HEK293 (cell line): ENCODE measurements around the gene HOXC10.

Experiments used
- EGR2 ChIP-seq: fragments of 450-650 bp; formaldehyde crosslinking; IDR thresholded peaks from 2 replicates; pipeline ENCODE4 v1.5.1; 2016; ENCODE audit warnings: low read depth, missing biosample characterization, missing genetic modification characterization
- FEZF1 ChIP-seq: fragments of 450-650 bp; formaldehyde crosslinking; IDR thresholded peaks from 2 replicates; pipeline ENCODE4 v1.5.1; 2016; ENCODE audit warnings: missing biosample characterization, missing genetic modification characterization
- GFI1B ChIP-seq: fragments of 450-650 bp; formaldehyde crosslinking; IDR thresholded peaks from 2 replicates; pipeline ENCODE4 v1.5.1; 2016; ENCODE audit warnings: missing biosample characterization, missing genetic modification characterization
- HOXA7 ChIP-seq: sonication (generic); formaldehyde crosslinking; IDR thresholded peaks from 2 replicates; pipeline ENCODE4 v1.8.1; 2022; ENCODE audit warnings: missing genetic modification reagents, borderline replicate concordance
- HOXC10 ChIP-seq: sonication (generic); formaldehyde crosslinking; IDR thresholded peaks from 2 replicates; pipeline ENCODE4 v1.8.1; 2023; ENCODE audit warnings: mild to moderate bottlenecking, missing genetic modification reagents
- HOXD13 ChIP-seq: sonication (generic); formaldehyde crosslinking; IDR thresholded peaks from 2 replicates; pipeline ENCODE4 v1.8.0; 2022; ENCODE audit warnings: missing genetic modification reagents, borderline replicate concordance
- KLF16 ChIP-seq: fragments of 450-650 bp; formaldehyde crosslinking; IDR thresholded peaks from 2 replicates; pipeline ENCODE4 v1.5.1; 2017; ENCODE audit warnings: missing biosample characterization, missing genetic modification characterization
- KLF9 ChIP-seq: fragments of 450-650 bp; formaldehyde crosslinking; IDR thresholded peaks from 2 replicates; pipeline ENCODE4 v1.5.1; 2016; ENCODE audit warnings: missing biosample characterization, missing genetic modification characterization, low read depth
- SCRT2 ChIP-seq: fragments of 450-650 bp; formaldehyde crosslinking; IDR thresholded peaks from 2 replicates; pipeline ENCODE4 v1.5.1; 2016; ENCODE audit warnings: missing biosample characterization, missing genetic modification characterization
- SP2 ChIP-seq: fragments of 450-650 bp; formaldehyde crosslinking; IDR thresholded peaks from 2 replicates; pipeline ENCODE4 v1.5.1; 2016; ENCODE audit warnings: missing biosample characterization, missing genetic modification characterization
- SP3 ChIP-seq: fragments of 450-650 bp; formaldehyde crosslinking; IDR thresholded peaks from 2 replicates; pipeline ENCODE4 v1.5.1; 2016; ENCODE audit warnings: missing biosample characterization, missing genetic modification characterization
- YY1 ChIP-seq: fragments of 450-650 bp; formaldehyde crosslinking; IDR thresholded peaks from 2 replicates; pipeline ENCODE4 v1.5.1; 2018; ENCODE audit warnings: missing biosample characterization, missing genetic modification characterization
- ZBTB10 ChIP-seq: fragments of 450-650 bp; formaldehyde crosslinking; IDR thresholded peaks from 2 replicates; pipeline ENCODE4 v1.5.1; 2016; ENCODE audit warnings: missing biosample characterization, missing genetic modification characterization
- ZBTB6 ChIP-seq: fragments of 450-650 bp; formaldehyde crosslinking; IDR thresholded peaks from 2 replicates; pipeline ENCODE4 v1.5.1; 2017; ENCODE audit warnings: missing biosample characterization, missing genetic modification characterization
- ZIC2 ChIP-seq: fragments of 450-650 bp; formaldehyde crosslinking; IDR thresholded peaks from 2 replicates; pipeline ENCODE4 v1.5.1; 2016; ENCODE audit warnings: missing biosample characterization, missing genetic modification characterization
- ZNF211 ChIP-seq: fragments of 450-650 bp; formaldehyde crosslinking; IDR thresholded peaks from 2 replicates; pipeline ENCODE4 v1.5.1; 2016; ENCODE audit warnings: low read depth, missing biosample characterization, missing genetic modification characterization
- ZNF266 ChIP-seq: fragments of 450-650 bp; formaldehyde crosslinking; IDR thresholded peaks from 2 replicates; pipeline ENCODE4 v1.5.1; 2016; ENCODE audit warnings: missing biosample characterization, missing genetic modification characterization, low read depth
- ZNF302 ChIP-seq: fragments of 450-650 bp; formaldehyde crosslinking; IDR thresholded peaks from 2 replicates; pipeline ENCODE4 v1.5.1; 2016; ENCODE audit warnings: missing biosample characterization, missing genetic modification characterization, low read depth
- ZNF335 ChIP-seq: fragments of 450-650 bp; formaldehyde crosslinking; conservative IDR thresholded peaks from 2 replicates; pipeline ENCODE4 v1.5.1; 2016; ENCODE audit warnings: missing biosample characterization, missing genetic modification characterization
- ZNF501 ChIP-seq: fragments of 450-650 bp; formaldehyde crosslinking; IDR thresholded peaks from 2 replicates; pipeline ENCODE4 v1.5.1; 2016; ENCODE audit warnings: missing biosample characterization, missing genetic modification characterization
- ZNF513 ChIP-seq: fragments of 450-650 bp; IDR thresholded peaks from 2 replicates; pipeline ENCODE4 v1.5.1; 2018; ENCODE audit warnings: missing biosample characterization, missing genetic modification characterization
- ZNF549 ChIP-seq: fragments of 450-650 bp; IDR thresholded peaks from 2 replicates; pipeline ENCODE4 v1.5.1; 2018; ENCODE audit warnings: missing biosample characterization, missing genetic modification characterization, mild to moderate bottlenecking, inconsistent platforms, moderate library complexity
- ZNF596 ChIP-seq: fragments of 450-650 bp; IDR thresholded peaks from 2 replicates; pipeline ENCODE4 v1.5.0; 2018; ENCODE audit warnings: missing biosample characterization, mild to moderate bottlenecking, missing genetic modification characterization, moderate library complexity
- ZNF623 ChIP-seq: fragments of 450-650 bp; formaldehyde crosslinking; IDR thresholded peaks from 2 replicates; pipeline ENCODE4 v1.5.1; 2016; ENCODE audit warnings: missing biosample characterization, missing genetic modification characterization
- ZNF707 ChIP-seq: fragments of 450-650 bp; formaldehyde crosslinking; IDR thresholded peaks from 2 replicates; pipeline ENCODE4 v1.5.1; 2016; ENCODE audit warnings: missing biosample characterization, missing genetic modification characterization
- ZSCAN30 ChIP-seq: fragments of 450-650 bp; IDR thresholded peaks from 2 replicates; pipeline ENCODE4 v1.5.1; 2018; ENCODE audit warnings: missing biosample characterization, mild to moderate bottlenecking, missing genetic modification characterization, moderate library complexity
- ZXDB ChIP-seq: fragments of 450-650 bp; formaldehyde crosslinking; IDR thresholded peaks from 2 replicates; pipeline ENCODE4 v1.5.1; 2016; ENCODE audit warnings: missing biosample characterization, missing genetic modification characterization
- TF ChIP-seq, protein P1 (sequence below): fragments of 450-650 bp; formaldehyde crosslinking; IDR thresholded peaks from 2 replicates; pipeline ENCODE4 v1.5.1; 2016; ENCODE audit warnings: missing biosample characterization, missing genetic modification characterization
- TF ChIP-seq, protein P2 (sequence below): fragments of 450-650 bp; IDR thresholded peaks from 2 replicates; pipeline ENCODE4 v1.5.1; 2018; ENCODE audit warnings: missing biosample characterization, mild to moderate bottlenecking, missing genetic modification characterization
- TF ChIP-seq, protein P3 (sequence below): fragments of 450-650 bp; formaldehyde crosslinking; IDR thresholded peaks from 2 replicates; pipeline ENCODE4 v1.5.1; 2016; ENCODE audit warnings: missing biosample characterization, missing genetic modification characterization

Gene HOXC10

GRCh38 chr12:54037360-54038283 lies 52.7 kb downstream of the HOXC10 start (continued):
- TF ChIP-seq, protein P1, sequence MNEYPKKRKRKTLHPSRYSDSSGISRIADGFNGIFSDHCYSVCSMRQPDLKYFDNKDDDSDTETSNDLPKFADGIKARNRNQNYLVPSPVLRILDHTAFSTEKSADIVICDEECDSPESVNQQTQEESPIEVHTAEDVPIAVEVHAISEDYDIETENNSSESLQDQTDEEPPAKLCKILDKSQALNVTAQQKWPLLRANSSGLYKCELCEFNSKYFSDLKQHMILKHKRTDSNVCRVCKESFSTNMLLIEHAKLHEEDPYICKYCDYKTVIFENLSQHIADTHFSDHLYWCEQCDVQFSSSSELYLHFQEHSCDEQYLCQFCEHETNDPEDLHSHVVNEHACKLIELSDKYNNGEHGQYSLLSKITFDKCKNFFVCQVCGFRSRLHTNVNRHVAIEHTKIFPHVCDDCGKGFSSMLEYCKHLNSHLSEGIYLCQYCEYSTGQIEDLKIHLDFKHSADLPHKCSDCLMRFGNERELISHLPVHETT (tag by site-specific recombination), result peak; percentile 19; the same call in 1 of the 2 replicates
- TF ChIP-seq KLF9 (no peak; the same call in 1 of the 2 replicates), ZNF211 (no peak), ZBTB10 (tag by site-specific recombination) (no peak; the same call in 1 of the 2 replicates), ZNF707 (tag by site-specific recombination) (no peak), FEZF1 (tag by site-specific recombination) (peak; percentile 96), SP2 (tag by site-specific recombination) (peak; percentile 25; the same call in 1 of the 2 replicates), HOXC10 (CRISPR knock-in tag) (no peak), YY1 (tag by site-specific recombination) (0 out of 2 replicates have a peak, but pooled peaks have one; percentile 35), SP3 (tag by site-specific recombination) (no peak; the same call in 1 of the 2 replicates), ZNF302 (tag by site-specific recombination) (no peak), ZNF549 (tag by site-specific recombination) (no peak), ZIC2 (no peak; the same call in 1 of the 2 replicates), HOXA7 (no peak), ZBTB6 (tag by site-specific recombination) (peak; percentile 9; the same call in 1 of the 2 replicates), GFI1B (tag by site-specific recombination) (peak; percentile 55; the same call in 1 of the 2 replicates), KLF16 (tag by site-specific recombination) (0 out of 2 replicates have a peak, but pooled peaks have one; percentile 49), ZNF501 (tag by site-specific recombination) (peak; percentile 61; the same call in 1 of the 2 replicates), SCRT2 (peak; percentile 31; the same call in 1 of the 2 replicates), ZNF266 (tag by site-specific recombination) (no peak), HOXD13 (CRISPR knock-in tag) (0 out of 2 replicates have a peak, but pooled peaks have one; percentile 40), EGR2 (tag by site-specific recombination) (peak; percentile 85), ZSCAN30 (peak; percentile 87), ZNF623 (tag by site-specific recombination) (no peak), ZNF596 (tag by site-specific recombination) (peak; percentile 73), ZNF513 (tag by site-specific recombination) (no peak), ZXDB (tag by site-specific recombination) (peak; percentile 94), ZNF335 (no peak)
- TF ChIP-seq, protein P2, sequence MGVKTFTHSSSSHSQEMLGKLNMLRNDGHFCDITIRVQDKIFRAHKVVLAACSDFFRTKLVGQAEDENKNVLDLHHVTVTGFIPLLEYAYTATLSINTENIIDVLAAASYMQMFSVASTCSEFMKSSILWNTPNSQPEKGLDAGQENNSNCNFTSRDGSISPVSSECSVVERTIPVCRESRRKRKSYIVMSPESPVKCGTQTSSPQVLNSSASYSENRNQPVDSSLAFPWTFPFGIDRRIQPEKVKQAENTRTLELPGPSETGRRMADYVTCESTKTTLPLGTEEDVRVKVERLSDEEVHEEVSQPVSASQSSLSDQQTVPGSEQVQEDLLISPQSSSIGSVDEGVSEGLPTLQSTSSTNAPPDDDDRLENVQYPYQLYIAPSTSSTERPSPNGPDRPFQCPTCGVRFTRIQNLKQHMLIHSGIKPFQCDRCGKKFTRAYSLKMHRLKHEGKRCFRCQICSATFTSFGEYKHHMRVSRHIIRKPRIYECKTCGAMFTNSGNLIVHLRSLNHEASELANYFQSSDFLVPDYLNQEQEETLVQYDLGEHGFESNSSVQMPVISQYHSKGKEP, result peak; percentile 71; the same call in 1 of the 2 replicates
- TF ChIP-seq, protein P3, sequence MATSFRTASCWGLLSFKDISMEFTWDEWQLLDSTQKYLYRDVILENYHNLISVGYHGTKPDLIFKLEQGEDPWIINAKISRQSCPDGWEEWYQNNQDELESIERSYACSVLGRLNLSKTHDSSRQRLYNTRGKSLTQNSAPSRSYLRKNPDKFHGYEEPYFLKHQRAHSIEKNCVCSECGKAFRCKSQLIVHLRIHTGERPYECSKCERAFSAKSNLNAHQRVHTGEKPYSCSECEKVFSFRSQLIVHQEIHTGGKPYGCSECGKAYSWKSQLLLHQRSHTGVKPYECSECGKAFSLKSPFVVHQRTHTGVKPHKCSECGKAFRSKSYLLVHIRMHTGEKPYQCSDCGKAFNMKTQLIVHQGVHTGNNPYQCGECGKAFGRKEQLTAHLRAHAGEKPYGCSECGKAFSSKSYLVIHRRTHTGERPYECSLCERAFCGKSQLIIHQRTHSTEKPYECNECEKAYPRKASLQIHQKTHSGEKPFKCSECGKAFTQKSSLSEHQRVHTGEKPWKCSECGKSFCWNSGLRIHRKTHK (tag by site-specific recombination), result no peak
